K562 treated with DMSO at 1 percent for 48 hours (cell line): ENCODE results near the gene ARNT2. TPM values are rescaled to one million over a fixed set of nuclear protein-coding genes. Genes with fewer than 3 reads are reported as not detected.

Experiments
- total RNA-seq: library from RNA; unstranded; fragments of 300-600 nt; gene quantifications from 2 replicates; pipeline ENCODE4 v1.2.3, GENCODE V29; 2022; ENCODE audit warnings: low replicate concordance; ENCODE audit errors: extremely low read depth

The ARNT2 gene
- not detected in 2 replicates for total RNA-seq

DNA sequence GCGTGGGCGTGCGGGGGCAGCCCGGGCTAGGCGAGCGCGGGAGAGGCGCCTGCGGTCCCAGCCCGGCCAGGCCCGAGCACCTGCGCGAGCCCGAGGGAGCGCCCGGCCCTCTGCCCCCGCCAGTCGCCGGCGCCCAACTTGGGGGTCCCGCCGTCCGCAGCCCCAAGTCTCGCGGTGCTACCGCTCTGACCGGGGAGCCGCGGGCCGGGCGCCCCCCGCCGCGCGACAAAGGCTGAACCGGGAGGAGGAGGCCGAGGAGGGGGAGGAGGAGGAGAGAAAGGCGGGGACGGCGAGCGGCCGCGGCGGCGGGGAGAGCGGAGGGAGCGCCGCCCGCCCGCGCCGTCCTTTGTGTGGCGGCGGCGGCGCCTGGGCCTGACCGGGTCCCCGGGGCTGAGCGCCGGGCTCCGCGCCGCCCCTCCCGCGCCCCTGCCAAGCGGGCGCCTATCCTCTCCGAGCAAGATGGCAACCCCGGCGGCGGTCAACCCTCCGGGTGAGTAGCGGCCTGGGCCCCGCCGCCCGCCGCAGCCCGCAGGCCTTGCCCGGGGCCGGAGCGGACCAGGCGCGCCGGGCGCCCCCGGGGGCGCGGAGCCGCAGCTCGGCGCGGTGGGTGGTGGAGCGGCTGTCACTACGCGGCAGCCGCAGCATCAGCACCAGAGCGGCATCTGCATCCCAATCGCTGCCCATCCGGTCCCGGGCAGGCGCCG lies at the start of gene ARNT2:
Gene ARNT2, plus strand, starts transcription at position 326 of the 704 bp plus-strand sequence. Its CDS starts 134 bp downstream, at position 460.

Other genes with a start within 250 kb of the ARNT2 start
- not detected in 2 replicates for gene CTXND1, start 152.2 kb upstream of the ARNT2 start, total RNA-seq